Raji (cell line): ENCODE results near the gene PPME1.

Experiments used
- POLR2A ChIP-seq: IDR thresholded peaks from 2 replicates; pipeline ENCODE4 v1.6.1; 2011; ENCODE audit warnings: low read depth, low read length, control low read depth; ENCODE audit not compliant: insufficient read depth

PPME1 gene

DNA sequence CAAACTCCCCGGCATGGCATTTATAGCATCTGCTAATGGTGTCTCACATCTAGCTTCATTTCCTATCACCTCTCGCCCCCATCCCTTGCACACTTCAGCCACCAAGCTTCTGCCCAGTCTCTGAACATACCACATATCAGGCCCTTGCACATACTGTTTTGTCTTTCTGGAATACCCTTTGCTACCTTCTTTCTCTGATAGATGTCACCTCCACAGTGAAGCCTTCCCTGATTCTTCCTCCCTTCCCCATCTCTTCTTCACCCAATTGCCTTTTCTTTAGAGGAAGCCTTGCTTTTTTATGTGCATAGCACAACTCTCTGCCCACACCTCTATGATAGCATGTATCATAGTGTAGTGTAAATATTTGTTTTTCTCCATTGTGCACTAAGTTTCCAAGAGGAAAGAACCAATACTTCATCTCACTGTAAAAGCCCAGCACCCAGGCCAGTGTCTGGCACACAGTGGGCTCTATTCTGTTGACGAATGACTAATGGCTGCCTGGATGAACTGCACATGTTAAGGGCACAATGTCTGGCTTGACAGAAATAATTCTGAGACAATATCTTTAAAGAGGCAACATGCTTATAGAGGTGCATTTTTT, 112.6 kb downstream of the PPME1 start:
- no peak for TF ChIP-seq POLR2A

GRCh38 chr11:74284466-74284865, 113.4 kb downstream of the PPME1 start:
- TF ChIP-seq POLR2A, result no peak

DNA sequence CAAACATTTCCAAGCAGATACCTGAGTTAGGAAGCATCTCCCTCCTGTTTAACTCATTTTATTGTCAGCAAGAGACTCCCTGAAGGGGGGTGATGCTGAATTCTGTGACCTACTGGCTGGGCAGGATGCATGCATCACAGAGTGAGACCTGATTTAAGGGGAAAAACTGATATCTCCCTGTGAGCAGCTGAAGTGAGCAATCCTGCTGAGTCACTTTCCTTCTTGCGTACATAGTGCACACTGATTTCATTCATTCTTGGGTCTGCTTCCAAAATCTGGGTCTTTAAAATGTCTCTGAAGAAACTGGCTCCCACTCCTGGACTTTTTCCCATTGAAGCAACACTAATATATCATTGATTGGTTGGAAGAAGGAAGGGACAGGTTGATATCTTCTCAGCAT, 117.1 kb downstream of the PPME1 start:
- no peak for TF ChIP-seq POLR2A

- no peak for TF ChIP-seq POLR2A
These were observed 117.8 kb downstream of the PPME1 start for GRCh38 chr11:74288911-74289310.

DNA sequence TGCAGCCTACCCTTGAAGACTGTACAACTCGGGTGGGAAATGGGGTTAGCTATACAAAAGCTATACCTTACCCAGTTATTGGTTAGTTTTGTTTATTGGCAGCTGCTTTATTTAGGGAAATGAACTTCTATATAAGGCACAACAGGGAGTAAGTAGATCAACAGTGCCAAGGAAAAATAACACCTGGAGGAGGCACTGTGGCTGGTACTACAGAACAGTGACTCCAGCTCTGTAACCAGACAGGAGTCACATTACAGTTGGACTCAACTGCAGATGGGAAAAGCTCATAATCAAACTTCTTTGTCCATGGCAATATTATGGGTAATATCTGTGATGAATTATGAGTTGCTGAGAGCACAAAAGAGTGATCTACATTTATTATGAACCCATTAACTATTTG, 126.4 kb downstream of the PPME1 start:
- TF ChIP-seq POLR2A, result no peak

GRCh38 chr11:74299015-74299414, 127.9 kb downstream of the PPME1 start:
- TF ChIP-seq POLR2A, result no peak
